HCT116 (cell line): ENCODE measurements around the gene RALGPS1.

Source experiments
- EZH2 ChIP-seq: fragments of 200-600 bp; sonication (generic); IDR thresholded peaks from 2 replicates; pipeline ENCODE4 v1.6.1; 2017; ENCODE audit warnings: antibody characterized with exemption, mixed run types
- POLR2A ChIP-seq: IDR thresholded peaks from 2 replicates; pipeline ENCODE4 v1.7.0; 2011; ENCODE audit warnings: borderline replicate concordance; ENCODE audit not compliant: insufficient read depth, insufficient read length; ENCODE audit errors: extremely low read depth
- POLR2AphosphoS5 ChIP-seq: IDR thresholded peaks from 2 replicates; pipeline ENCODE4 v1.6.1; 2011; ENCODE audit warnings: mild to moderate bottlenecking, low read depth, low read length, moderate library complexity
- RAD21 ChIP-seq: IDR thresholded peaks from 2 replicates; pipeline ENCODE4 v1.6.1; 2012; ENCODE audit warnings: low read depth, mild to moderate bottlenecking
- REST ChIP-seq: IDR thresholded peaks from 2 replicates; pipeline ENCODE4 v1.6.1; 2012; ENCODE audit warnings: low read depth
- TF ChIP-seq, protein P1 (sequence below), 3 experiments: fragments of 200-600 bp in 1 of 3; sonication (generic) in 1 of 3; IDR thresholded peaks in 2 of 3; conservative IDR thresholded peaks in 1 of 3; 2 replicates each; pipeline ENCODE4 v1.5.1; 2012 to 2017; ENCODE audit warnings: low read depth in 2 of 3, low read length in 2 of 3, antibody characterized with exemption in 1 of 3, borderline replicate concordance in 1 of 3, control low read depth in 1 of 3, mild to moderate bottlenecking in 1 of 3, mixed read lengths in 1 of 3, mixed run types in 1 of 3, moderate library complexity in 1 of 3; ENCODE audit not compliant: insufficient read depth in 1 of 3

- TF ChIP-seq, protein P1, sequence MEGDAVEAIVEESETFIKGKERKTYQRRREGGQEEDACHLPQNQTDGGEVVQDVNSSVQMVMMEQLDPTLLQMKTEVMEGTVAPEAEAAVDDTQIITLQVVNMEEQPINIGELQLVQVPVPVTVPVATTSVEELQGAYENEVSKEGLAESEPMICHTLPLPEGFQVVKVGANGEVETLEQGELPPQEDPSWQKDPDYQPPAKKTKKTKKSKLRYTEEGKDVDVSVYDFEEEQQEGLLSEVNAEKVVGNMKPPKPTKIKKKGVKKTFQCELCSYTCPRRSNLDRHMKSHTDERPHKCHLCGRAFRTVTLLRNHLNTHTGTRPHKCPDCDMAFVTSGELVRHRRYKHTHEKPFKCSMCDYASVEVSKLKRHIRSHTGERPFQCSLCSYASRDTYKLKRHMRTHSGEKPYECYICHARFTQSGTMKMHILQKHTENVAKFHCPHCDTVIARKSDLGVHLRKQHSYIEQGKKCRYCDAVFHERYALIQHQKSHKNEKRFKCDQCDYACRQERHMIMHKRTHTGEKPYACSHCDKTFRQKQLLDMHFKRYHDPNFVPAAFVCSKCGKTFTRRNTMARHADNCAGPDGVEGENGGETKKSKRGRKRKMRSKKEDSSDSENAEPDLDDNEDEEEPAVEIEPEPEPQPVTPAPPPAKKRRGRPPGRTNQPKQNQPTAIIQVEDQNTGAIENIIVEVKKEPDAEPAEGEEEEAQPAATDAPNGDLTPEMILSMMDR (IDR thresholded peaks at IDR 0.05 in 2 of 3, conservative IDR thresholded peaks at IDR 0.05 in 1 of 3; ENCODE audit: borderline replicate concordance in 1 of 3, insufficient read depth in 1 of 3, low read depth in 2 of 3, low read length in 2 of 3): no peak
- TF ChIP-seq REST (no peak), POLR2AphosphoS5 (no peak), EZH2 (no peak), POLR2A (no peak), RAD21 (no peak)
These were observed 203.2 kb downstream of the RALGPS1 start for GRCh38 chr9:127117801-127118200.
